HT1080 (cell line): Measurements from ENCODE around the gene MED14. TPM values are rescaled to one million over a fixed set of nuclear protein-coding genes. Genes with fewer than 3 reads are reported as not detected.
"Not testable (repeated sequence)": the region's sequence is repeated elsewhere in the genome, so short reads cannot be mapped to it uniquely, and the experiment has no call there.

ENCODE experiments used
- DNase-seq: peaks from one replicate; pipeline ENCODE4 v3.0.0-alpha.2; 2015; ENCODE audit warnings: low read depth
- polyA plus RNA-seq, 2 experiments: library from polyadenylated mRNA; depleted of rRNA; stranded (reverse); fragments of >200 nt; gene quantifications; 2 replicates each; pipeline ENCODE4 v1.2.3, GENCODE V29; 2015
- total RNA-seq: library from RNA; depleted of rRNA; stranded (reverse); fragments of >200 nt; shearing (Covaris generic); gene quantifications from 2 replicates; pipeline ENCODE4 v1.2.3, GENCODE V29; 2014; rRNA removed

Gene MED14
- total RNA-seq, result 13.3 and 29.8 TPM in 2 replicates
- polyA plus RNA-seq (2015; cell fraction: cytosol; rRNA removed), result 30.2 and 41.2 TPM in 2 replicates
- polyA plus RNA-seq (2015; cell fraction: nucleus; rRNA removed), result 73.6 and 89.9 TPM in 2 replicates

DNA sequence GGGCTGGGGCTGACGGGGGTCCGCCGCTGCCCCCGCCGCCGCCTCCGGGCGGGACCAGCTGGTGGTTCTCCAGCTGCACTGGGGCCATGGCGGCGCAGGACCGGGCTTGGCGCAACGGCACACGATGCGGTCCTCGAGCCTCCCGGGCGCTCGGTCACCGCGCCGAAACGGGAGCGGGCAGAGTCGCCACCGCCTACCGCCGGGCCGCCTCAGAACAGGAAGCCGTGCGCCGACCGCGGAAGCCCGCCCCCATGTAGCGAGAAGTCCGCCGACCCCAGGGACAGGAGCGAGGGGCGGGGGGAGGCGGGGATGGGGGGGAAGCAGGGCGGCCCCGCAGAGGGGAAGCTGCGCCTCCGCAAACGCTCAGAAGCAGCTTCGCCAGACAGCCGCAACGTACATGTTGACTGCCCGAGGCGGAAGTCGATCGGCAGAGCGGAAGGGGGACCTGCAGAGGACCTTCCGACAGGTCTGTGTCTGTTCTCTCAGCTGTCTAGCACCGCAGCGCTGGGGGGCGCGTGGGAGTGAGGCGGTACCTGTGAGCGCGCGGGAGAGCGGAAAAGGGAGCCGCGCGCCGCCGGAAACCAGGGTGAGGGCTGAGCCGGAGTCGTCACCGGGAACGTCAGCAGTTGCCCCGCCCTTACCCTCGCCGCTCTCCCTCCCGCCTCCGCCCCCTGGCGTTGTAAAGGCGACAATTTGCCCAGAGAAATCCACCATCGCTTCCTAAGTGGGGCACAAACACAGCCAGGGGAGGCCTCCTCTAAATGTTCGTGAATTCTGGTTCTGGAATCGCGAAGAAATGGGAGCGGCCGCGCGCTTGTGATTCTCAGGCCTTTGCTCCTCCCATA is at the start of gene MED14:
MED14 (minus strand) TSS at position 218 of the 845 bp plus-strand sequence; CDS start at position 88, 130 bp downstream.
- DNase-seq, result peak; percentile 88

GRCh38 chrX:40784516-40785151 is 49.3 kb upstream of the MED14 start:
- peak; percentile 27 for DNase-seq

- not testable (repeated sequence) for DNase-seq
Observed at GRCh38 chrX:40782644-40783259, 47.4 kb upstream of the MED14 start.

GRCh38 chrX:40780951-40781350 is 45.6 kb upstream of the MED14 start:
- DNase-seq, result no peak

DNA sequence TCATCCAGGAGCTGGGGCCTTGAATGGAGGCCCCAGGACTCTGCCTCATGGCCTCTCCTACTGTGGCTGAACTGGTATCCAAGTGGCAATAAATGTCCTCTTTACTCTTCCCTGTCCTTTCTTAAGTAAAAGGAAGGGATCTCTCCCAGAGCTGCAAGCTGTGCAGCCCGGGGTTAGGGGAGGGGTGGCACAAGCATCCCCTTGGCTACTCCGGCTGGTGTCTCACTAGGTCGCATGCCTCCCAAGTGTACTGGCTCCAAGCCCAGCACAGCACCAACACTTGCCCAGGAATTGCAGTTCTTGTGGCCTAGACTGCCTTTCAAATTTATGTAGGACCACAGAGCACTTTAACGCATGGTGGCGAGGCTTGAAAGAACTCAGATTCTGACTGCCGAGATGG is 44.7 kb upstream of the MED14 start:
- no peak for DNase-seq

GRCh38 chrX:40778861-40779575 is 43.7 kb upstream of the MED14 start:
- peak; percentile 66 for DNase-seq

DNA sequence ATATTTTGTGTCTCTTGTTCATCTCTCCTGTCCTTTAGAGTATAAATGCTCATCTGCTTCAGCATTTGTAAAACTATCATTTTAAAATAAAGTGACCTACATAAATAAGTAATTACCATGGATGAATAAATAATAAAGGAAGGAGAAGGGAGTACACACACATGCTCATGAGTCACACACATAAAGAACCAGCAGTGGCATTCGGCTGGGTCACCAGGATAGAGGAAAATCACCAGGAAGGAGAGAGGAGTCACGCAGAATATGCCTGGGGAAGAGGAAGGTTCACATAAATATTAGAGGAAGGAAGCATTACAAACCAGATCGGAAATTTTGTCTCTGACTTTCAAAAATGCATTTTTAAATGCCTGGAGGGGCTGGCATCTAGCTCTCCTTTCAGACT is 38.5 kb upstream of the MED14 start:
- DNase-seq, result peak; percentile 65

- DNase-seq, result no peak
Observed at GRCh38 chrX:40773188-40773587, 37.8 kb upstream of the MED14 start.

DNA sequence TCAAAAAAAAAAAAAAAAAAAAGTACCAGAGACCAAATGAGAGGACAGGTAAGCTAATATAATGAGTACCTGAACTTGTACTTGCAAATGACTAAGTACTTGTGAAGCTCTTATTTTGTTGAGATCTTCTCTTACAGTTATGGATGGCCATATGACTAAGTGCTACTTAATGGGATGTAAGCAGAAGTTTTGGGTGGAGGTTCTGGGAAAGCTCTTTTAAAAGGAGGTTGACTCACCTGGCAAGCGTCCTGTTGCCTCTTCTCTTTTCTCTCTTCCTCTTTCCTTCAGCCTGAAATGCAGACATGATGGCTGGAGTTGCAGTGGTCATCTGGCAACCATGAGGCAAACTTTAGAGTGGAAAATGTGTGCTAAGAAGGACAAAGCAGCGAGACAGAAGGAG is 36.9 kb upstream of the MED14 start:
- peak; percentile 80 for DNase-seq

DNA sequence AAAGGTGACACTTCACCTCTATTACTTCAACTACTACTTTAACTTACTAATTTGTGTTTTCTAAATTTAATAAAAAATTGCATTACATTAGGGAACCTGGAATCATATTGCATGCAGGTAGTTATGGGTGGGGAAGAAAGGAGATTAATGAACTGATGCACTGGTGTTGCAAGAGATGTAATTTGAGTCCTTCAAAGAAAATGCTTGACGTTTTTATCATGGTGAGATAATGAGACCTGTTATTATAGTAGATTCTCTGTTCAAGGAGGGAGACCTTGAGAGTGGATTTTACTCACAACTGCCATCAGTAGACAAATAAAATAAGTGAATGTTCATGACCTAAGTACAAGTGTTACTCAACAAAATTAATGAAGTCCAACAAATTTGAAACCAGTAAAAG is 26.4 kb upstream of the MED14 start:
- no peak for DNase-seq

- no peak for DNase-seq
Observed at GRCh38 chrX:40759374-40759773, 24.0 kb upstream of the MED14 start.

- DNase-seq, result no peak
Observed at GRCh38 chrX:40757058-40757457, 21.7 kb upstream of the MED14 start.

- no peak for DNase-seq
Observed at GRCh38 chrX:40755291-40756249, 20.2 kb upstream of the MED14 start.

GRCh38 chrX:40749681-40750494 is 14.5 kb upstream of the MED14 start:
- no peak for DNase-seq

GRCh38 chrX:40748977-40749376 is 13.6 kb upstream of the MED14 start:
- DNase-seq, result no peak

GRCh38 chrX:40746521-40746920 is 11.2 kb upstream of the MED14 start:
- no peak for DNase-seq

GRCh38 chrX:40736170-40736505 is 796 bp upstream of the MED14 start:
- no peak for DNase-seq

- no peak for DNase-seq
Observed at GRCh38 chrX:40734971-40735324, 394 bp downstream of the MED14 start.

GRCh38 chrX:40733706-40734105 is 1.6 kb downstream of the MED14 start:
- DNase-seq, result no peak

DNA sequence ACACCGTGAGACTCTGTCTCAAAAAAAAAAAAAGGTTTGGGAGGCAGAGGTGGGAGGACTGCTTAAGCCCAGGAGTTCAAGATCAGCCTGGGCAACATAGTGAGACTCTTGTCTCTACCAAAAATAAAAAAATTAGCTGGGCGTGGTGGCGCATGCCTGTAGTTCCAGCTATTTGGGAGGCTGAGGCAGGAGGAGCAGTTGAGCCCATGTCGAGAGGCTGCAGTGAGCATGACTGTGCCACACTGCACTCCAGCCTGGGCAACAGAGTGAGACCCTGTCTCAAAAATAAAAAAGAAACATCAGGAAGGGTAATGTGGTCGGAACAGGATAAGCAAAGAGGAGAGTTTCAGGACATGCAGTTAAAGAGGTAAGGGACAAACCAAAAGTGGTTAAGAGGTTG is 2.8 kb downstream of the MED14 start:
- DNase-seq, result not testable (repeated sequence)
